Measurements from ENCODE around the gene CALD1.

Gene CALD1

DNA sequence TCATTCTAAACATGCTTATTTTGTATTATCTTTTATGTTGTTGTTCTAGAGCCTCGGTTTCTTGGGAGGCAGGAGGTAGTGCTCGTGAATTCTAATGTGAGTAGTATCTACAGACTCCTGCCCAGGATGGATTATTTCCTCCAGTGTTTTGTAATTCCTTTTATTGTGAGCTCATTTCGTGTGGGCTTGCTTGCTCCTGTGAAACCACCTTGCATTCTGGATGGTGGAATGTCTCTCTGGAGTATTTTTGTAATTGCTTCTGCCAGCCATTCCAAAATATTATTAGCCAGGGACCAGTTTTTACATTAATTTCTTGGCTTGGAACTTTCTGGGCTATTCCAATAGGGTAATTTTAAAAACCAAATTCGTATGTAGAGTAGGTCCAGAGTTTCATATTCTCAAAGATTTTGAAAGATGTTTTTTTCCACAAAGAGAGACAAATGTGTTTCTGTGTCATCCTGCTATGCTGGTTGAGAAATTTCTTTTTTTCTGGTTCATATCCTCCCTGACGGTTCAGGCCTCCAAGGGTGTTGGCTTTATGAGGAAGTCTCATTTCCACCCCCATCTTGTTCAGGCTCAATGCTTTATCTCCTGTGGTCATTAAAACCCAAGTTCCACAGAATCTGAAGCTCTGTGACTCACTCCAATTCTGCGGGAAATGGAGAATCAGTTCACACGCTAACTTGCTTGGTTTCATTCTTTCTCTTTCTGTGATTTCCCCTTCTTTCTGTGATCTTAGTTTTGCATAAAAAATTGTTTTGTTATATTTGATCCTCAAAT is 41.7 kb upstream of the CALD1 start:
- H3K4me3 ChIP-seq (replicated peaks; ENCODE audit: low read depth, low read length), result no peak overlapping the region
- TF ChIP-seq, protein P1, sequence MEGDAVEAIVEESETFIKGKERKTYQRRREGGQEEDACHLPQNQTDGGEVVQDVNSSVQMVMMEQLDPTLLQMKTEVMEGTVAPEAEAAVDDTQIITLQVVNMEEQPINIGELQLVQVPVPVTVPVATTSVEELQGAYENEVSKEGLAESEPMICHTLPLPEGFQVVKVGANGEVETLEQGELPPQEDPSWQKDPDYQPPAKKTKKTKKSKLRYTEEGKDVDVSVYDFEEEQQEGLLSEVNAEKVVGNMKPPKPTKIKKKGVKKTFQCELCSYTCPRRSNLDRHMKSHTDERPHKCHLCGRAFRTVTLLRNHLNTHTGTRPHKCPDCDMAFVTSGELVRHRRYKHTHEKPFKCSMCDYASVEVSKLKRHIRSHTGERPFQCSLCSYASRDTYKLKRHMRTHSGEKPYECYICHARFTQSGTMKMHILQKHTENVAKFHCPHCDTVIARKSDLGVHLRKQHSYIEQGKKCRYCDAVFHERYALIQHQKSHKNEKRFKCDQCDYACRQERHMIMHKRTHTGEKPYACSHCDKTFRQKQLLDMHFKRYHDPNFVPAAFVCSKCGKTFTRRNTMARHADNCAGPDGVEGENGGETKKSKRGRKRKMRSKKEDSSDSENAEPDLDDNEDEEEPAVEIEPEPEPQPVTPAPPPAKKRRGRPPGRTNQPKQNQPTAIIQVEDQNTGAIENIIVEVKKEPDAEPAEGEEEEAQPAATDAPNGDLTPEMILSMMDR (IDR thresholded peaks at IDR 0.05; ENCODE audit: low read depth, low read length, missing control alignments), result no peak
- DNase-seq (ENCODE audit: extremely low read depth, low read depth), result no peak

DNA sequence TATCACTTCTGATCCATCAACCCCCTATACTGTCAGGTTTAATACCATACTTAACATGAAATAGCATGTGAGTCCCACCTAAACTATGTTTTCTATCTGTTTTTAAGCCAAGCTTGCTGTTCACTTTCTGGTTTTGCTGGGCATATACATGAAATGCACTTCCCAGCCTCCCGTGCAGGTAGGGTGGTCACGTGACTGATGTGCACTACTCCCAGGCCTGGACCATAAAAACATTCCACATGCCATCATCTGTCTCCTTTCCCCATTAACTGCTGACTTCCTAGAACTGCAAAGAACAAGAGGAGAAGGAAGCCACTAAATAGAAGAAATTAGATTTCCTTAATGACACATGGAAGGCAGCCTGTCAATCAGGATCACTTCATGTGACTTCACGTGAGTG is 40.1 kb upstream of the CALD1 start:
- H3K4me3 ChIP-seq (replicated peaks; ENCODE audit: low read depth, low read length), result no peak overlapping the region
- TF ChIP-seq, protein P1 (IDR thresholded peaks at IDR 0.05; ENCODE audit: low read depth, low read length, missing control alignments), result no peak
- DNase-seq (ENCODE audit: extremely low read depth, low read depth), result no peak

DNA sequence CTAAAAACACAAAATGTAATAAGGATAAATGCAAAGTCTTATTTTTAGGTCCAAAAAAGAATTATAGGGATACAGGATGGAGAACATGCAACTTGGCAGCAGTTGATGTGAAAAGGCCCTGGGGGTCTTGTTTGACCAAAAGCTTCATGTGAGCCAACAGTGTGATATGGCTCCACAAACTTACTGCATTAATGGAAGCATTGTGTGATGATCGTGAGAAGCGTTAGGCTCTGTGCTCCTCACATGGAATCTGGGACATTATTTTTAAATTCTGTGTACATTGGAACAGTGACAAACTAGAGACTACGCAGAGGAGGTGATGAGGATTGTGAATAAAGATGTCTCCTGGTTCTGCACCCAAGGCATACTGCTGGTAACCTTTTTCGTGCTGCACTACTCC is 39.1 kb upstream of the CALD1 start:
- H3K4me3 ChIP-seq (replicated peaks; ENCODE audit: low read depth, low read length), result no peak overlapping the region
- TF ChIP-seq, protein P1 (IDR thresholded peaks at IDR 0.05; ENCODE audit: low read depth, low read length, missing control alignments), result no peak
- no peak for DNase-seq (ENCODE audit: extremely low read depth, low read depth)

DNA sequence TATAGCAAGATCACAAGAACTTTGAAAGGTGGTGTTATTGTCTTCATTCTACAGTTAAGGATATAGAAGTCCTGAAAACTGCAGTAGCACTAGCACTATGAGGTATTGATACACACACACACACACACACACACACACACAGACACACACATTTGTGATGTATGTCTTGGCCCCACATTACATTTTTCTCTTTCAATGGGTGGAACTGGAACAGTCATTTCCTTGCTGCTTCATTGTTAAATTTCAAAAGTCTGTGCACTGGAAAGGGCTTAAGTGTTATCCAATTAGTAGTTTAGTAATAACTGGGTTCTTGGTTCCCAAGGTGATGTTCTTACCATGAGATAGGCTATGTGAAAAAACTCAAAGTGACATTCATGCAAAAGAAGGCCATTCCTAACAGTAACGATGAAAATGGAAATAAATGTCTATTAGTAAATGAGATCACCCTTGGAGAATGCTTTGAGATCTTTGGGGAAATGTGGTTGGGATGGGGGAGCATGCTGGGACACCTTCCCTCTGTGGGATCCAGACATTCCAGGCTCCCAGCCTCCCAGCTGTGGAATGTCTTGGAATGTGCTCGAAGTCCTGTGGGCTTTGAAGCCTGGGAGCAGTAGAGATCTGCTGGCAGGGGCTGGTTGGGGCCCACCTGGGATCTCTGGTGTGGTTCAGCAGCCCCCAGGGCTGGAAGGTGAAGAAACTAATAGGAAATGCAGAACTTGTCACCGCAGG is 37.4 kb upstream of the CALD1 start:
- DNase-seq (ENCODE audit: extremely low read depth, low read depth), result no peak
- no peak overlapping the region for H3K4me3 ChIP-seq (replicated peaks; ENCODE audit: low read depth, low read length)
- TF ChIP-seq, protein P1 (IDR thresholded peaks at IDR 0.05; ENCODE audit: low read depth, low read length, missing control alignments), result no peak

DNA sequence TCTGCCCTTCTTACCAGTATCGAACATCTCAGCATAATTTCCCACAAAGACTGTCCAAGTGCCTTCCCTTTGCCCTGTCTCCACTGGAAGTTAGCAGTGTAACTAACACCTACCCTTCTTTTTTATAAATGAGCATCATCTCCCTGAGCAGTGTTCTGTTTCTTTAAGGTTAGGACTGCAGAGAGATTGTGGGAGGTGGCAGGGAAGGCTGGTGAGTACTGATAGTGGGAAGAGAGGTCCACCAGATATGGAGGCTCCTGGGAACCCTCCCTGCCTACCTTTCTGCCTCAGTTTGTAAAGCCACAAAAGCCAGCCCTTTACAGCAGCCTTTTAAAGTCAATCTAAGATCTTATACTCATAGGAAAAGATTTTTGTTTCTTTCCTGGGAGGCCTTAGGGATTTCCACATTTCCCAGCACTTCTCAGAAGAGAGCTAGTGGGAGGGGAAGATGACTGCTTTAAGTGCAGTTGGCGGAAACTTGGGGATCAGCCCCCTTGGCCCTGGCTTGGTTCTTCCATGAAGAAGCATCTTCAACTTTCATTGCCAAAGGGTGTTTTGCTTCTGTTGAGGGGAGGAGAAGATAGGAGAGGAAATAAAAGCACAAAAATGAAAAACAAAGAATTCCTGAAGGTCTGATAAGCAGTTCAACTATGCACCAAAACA is 36.6 kb upstream of the CALD1 start:
- DNase-seq (ENCODE audit: extremely low read depth, low read depth), result no peak
- no peak overlapping the region for H3K4me3 ChIP-seq (replicated peaks; ENCODE audit: low read depth, low read length)
- TF ChIP-seq, protein P1 (IDR thresholded peaks at IDR 0.05; ENCODE audit: low read depth, low read length, missing control alignments), result no peak

DNA sequence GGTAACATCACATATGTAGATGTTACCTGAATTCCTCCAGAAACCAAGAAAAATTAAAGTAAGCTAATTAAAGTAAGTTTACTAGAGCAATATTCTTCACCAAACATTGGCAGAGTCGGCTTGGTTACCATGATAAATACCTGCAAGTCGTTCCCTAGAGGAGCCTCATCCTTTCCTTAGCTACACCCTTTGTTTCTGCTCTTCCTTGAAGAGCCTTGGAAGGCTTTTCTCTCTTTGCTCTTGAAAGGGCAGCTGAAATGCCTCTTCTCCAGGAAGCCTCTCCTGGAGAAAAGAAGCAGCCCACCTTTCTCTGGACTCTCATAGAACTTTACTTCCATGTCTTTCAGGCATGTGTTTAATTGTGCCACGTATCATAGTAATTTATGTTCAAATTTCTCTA is 34.9 kb upstream of the CALD1 start:
- no peak for DNase-seq (ENCODE audit: extremely low read depth, low read depth)
- no peak overlapping the region for H3K4me3 ChIP-seq (replicated peaks; ENCODE audit: low read depth, low read length)
- TF ChIP-seq, protein P1 (IDR thresholded peaks at IDR 0.05; ENCODE audit: low read depth, low read length, missing control alignments), result no peak

Data from HFF-Myc (cell line).